KMS-11 (cell line): ENCODE measurements around the gene ATG10.

Experiments
- H2AFZ ChIP-seq: fragments of 200-600 bp; sonication (generic); 2 replicates; pipeline ENCODE4 v1.6.1; 2016; ENCODE audit warnings: antibody characterized with exemption, mixed run types, low read depth
- H3K27ac ChIP-seq: fragments of 200-600 bp; sonication (generic); 2 replicates; pipeline ENCODE4 v1.6.1; 2016; ENCODE audit warnings: mild to moderate bottlenecking, mixed run types
- H3K27me3 ChIP-seq: fragments of 200-600 bp; sonication (generic); 2 replicates; pipeline ENCODE4 v1.6.1; 2017; ENCODE audit warnings: mild to moderate bottlenecking, low read depth, mixed run types, moderate library complexity; ENCODE audit not compliant: insufficient read depth
- H3K36me3 ChIP-seq: fragments of 200-600 bp; sonication (generic); 2 replicates; pipeline ENCODE4 v1.6.1; 2017; ENCODE audit warnings: mild to moderate bottlenecking, mixed run types; ENCODE audit not compliant: insufficient read depth
- H3K4me1 ChIP-seq: fragments of 200-600 bp; sonication (generic); 2 replicates; pipeline ENCODE4 v1.6.1; 2016; ENCODE audit warnings: mild to moderate bottlenecking, low read depth, mixed run types; ENCODE audit not compliant: poor library complexity, severe bottlenecking
- H3K4me2 ChIP-seq: fragments of 200-600 bp; sonication (generic); 2 replicates; pipeline ENCODE4 v1.7.0; 2016; ENCODE audit warnings: mild to moderate bottlenecking, mixed run types
- H3K4me3 ChIP-seq: fragments of 200-600 bp; sonication (generic); IDR thresholded peaks from 2 replicates; pipeline ENCODE4 v1.6.1; 2017; ENCODE audit warnings: low read depth, low read length, mixed read lengths; ENCODE audit not compliant: insufficient read depth
- H3K79me2 ChIP-seq: fragments of 200-600 bp; sonication (generic); 2 replicates; pipeline ENCODE4 v1.6.1; 2016; ENCODE audit warnings: low read depth, mixed run types; ENCODE audit not compliant: insufficient read depth
- H3K9ac ChIP-seq: fragments of 200-600 bp; sonication (generic); 2 replicates; pipeline ENCODE4 v1.6.1; 2016; ENCODE audit warnings: mild to moderate bottlenecking, mixed run types
- H4K20me1 ChIP-seq: fragments of 200-600 bp; sonication (generic); 2 replicates; pipeline ENCODE4 v1.6.1; 2016; ENCODE audit warnings: mild to moderate bottlenecking, mixed run types; ENCODE audit not compliant: insufficient read depth
- TF ChIP-seq, protein P1 (sequence below): fragments of 200-600 bp; sonication (generic); conservative IDR thresholded peaks from 2 replicates; pipeline ENCODE4 v1.6.1; 2017; ENCODE audit warnings: low read depth, mild to moderate bottlenecking, antibody characterized with exemption, low read length, moderate library complexity, mixed read lengths

ATG10 gene

DNA sequence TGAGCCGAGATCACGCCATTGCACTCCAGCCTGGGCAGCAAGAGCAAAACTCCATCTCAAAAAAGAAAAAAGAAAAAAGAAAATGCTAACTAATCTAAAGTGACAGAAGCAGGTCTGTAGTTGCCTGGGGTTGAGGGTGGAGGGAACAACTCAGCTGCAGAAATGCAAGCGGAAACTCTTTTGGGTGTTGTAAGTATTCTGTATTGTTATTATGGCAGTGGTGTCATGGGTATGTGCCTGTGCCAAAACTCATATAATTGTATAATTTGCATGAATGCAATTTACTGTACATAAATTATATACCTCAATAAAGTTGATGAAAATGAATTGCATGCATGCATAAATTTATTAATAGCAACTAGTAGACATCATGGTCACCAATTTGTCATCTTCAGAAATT is 329.4 kb downstream of the ATG10 start:
- Histone ChIP-seq H3K4me2 (no peak overlapping the region), H4K20me1 (no peaks in the 10 kb centered on the region), H3K9ac (no peak overlapping the region), H2AFZ (no peak overlapping the region), H3K4me3 (no peak overlapping the region), H3K4me1 (no peaks in the 10 kb centered on the region), H3K27me3 (no peaks in the 10 kb centered on the region), H3K79me2 (no peaks in the 10 kb centered on the region), H3K27ac (no peak overlapping the region), H3K36me3 (no peaks in the 10 kb centered on the region)
- TF ChIP-seq, protein P1, sequence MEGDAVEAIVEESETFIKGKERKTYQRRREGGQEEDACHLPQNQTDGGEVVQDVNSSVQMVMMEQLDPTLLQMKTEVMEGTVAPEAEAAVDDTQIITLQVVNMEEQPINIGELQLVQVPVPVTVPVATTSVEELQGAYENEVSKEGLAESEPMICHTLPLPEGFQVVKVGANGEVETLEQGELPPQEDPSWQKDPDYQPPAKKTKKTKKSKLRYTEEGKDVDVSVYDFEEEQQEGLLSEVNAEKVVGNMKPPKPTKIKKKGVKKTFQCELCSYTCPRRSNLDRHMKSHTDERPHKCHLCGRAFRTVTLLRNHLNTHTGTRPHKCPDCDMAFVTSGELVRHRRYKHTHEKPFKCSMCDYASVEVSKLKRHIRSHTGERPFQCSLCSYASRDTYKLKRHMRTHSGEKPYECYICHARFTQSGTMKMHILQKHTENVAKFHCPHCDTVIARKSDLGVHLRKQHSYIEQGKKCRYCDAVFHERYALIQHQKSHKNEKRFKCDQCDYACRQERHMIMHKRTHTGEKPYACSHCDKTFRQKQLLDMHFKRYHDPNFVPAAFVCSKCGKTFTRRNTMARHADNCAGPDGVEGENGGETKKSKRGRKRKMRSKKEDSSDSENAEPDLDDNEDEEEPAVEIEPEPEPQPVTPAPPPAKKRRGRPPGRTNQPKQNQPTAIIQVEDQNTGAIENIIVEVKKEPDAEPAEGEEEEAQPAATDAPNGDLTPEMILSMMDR = no peak
